ENCODE measurements around the gene SSU72. TPM values are rescaled to one million over a fixed set of nuclear protein-coding genes. Genes with fewer than 3 reads are reported as not detected.
"Not testable (repeated sequence)": the region's sequence is repeated elsewhere in the genome, so short reads cannot be mapped to it uniquely, and the experiment has no call there.

SSU72 gene
- total RNA-seq, 1 donor from 2014 or later = 134 TPM

DNA sequence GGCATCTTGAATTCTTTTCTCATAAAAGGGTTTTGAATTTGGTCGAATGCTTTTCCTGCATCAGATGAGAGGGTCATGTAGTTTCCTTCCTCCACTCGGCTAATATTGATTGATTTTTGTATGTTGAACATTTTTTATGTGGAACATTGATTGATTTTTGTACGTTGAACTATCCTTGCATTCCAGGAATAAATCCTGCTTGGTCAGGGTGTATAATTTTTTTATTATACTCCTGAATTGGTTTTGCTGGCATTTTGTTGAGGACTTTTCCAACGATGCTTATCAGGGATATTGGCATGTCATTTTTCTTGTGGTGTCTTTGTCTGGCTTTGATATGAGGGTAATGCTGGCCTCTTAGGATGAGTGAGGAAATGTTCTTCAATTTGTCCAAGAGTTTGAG is 42.7 kb downstream of the SSU72 start:
- no peak overlapping the region for H3K4me3 Mint-ChIP-seq
- H3K36me3 Mint-ChIP-seq (ENCODE audit: low read depth) = peaks cover 18% of the 10 kb centered on the region
- no peak overlapping the region for H3K27ac Mint-ChIP-seq (ENCODE audit: unreplicated experiment)
- no peaks in the 10 kb centered on the region for H3K4me1 Mint-ChIP-seq
- TF ChIP-seq, protein P1, sequence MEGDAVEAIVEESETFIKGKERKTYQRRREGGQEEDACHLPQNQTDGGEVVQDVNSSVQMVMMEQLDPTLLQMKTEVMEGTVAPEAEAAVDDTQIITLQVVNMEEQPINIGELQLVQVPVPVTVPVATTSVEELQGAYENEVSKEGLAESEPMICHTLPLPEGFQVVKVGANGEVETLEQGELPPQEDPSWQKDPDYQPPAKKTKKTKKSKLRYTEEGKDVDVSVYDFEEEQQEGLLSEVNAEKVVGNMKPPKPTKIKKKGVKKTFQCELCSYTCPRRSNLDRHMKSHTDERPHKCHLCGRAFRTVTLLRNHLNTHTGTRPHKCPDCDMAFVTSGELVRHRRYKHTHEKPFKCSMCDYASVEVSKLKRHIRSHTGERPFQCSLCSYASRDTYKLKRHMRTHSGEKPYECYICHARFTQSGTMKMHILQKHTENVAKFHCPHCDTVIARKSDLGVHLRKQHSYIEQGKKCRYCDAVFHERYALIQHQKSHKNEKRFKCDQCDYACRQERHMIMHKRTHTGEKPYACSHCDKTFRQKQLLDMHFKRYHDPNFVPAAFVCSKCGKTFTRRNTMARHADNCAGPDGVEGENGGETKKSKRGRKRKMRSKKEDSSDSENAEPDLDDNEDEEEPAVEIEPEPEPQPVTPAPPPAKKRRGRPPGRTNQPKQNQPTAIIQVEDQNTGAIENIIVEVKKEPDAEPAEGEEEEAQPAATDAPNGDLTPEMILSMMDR (conservative IDR thresholded peaks at IDR 0.05) = no peak
- H3K9me3 Mint-ChIP-seq = peaks cover 4% of the 10 kb centered on the region
- no peak for DNase-seq (ENCODE audit: low read depth, low spot score)
- no peaks in the 10 kb centered on the region for H3K27me3 Mint-ChIP-seq (ENCODE audit: low read depth)

DNA sequence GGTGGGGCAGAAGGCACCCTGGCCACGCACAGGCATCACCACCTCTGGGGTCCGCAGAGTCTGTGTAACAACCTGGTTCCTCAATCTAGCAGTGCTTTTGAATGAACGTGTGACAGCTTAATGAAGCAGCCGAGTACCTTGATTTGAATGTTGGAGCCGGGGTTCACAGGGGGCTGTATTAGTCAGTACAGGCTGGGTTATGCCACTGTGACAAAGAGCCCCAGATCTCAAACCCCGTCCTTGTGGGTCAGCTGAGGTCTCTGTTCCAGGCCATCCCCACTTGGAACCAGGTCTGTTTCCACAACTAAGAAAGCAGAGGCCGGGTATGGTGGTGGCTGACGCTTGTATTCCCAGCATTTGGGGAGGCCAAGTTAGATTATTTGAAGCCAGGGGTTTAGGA is 44.7 kb downstream of the SSU72 start:
- Mint-ChIP-seq H3K27ac (ENCODE audit: unreplicated experiment) (no peak overlapping the region), H3K27me3 (ENCODE audit: low read depth) (no peaks in the 10 kb centered on the region), H3K9me3 (peaks cover 4% of the 10 kb centered on the region), H3K36me3 (ENCODE audit: low read depth) (peaks cover 18% of the 10 kb centered on the region), H3K4me1 (no peaks in the 10 kb centered on the region), H3K4me3 (no peak overlapping the region)
- DNase-seq (ENCODE audit: low read depth, low spot score) = no peak
- TF ChIP-seq, protein P1 (conservative IDR thresholded peaks at IDR 0.05) = no peak

DNA sequence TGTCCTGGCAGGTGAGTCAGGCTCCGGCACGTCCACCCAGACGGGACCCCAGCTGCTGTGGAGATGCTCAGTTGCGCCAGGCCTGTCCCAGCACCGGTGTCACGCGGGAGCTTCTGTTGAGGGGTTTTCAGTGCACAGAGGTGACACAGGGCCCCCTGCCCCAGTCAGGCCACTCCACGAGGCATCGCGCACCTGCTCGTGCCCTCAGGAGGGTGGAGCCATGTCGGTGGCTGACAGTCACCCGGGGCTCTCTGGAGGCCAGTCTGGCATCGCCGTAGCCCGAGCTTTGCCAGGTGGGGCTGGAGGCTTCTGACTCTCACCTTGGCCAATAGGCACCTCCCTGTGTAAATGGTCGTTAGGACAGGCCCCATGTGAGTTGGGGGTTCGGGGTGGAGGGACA is 45.3 kb downstream of the SSU72 start:
- H3K4me3 Mint-ChIP-seq = no peak overlapping the region
- no peak for DNase-seq (ENCODE audit: low read depth, low spot score)
- no peaks in the 10 kb centered on the region for H3K27me3 Mint-ChIP-seq (ENCODE audit: low read depth)
- TF ChIP-seq, protein P1 (conservative IDR thresholded peaks at IDR 0.05) = no peak
- H3K9me3 Mint-ChIP-seq = peaks cover 4% of the 10 kb centered on the region
- peaks cover 18% of the 10 kb centered on the region for H3K36me3 Mint-ChIP-seq (ENCODE audit: low read depth)
- no peaks in the 10 kb centered on the region for H3K4me1 Mint-ChIP-seq
- H3K27ac Mint-ChIP-seq (ENCODE audit: unreplicated experiment) = no peak overlapping the region

DNA sequence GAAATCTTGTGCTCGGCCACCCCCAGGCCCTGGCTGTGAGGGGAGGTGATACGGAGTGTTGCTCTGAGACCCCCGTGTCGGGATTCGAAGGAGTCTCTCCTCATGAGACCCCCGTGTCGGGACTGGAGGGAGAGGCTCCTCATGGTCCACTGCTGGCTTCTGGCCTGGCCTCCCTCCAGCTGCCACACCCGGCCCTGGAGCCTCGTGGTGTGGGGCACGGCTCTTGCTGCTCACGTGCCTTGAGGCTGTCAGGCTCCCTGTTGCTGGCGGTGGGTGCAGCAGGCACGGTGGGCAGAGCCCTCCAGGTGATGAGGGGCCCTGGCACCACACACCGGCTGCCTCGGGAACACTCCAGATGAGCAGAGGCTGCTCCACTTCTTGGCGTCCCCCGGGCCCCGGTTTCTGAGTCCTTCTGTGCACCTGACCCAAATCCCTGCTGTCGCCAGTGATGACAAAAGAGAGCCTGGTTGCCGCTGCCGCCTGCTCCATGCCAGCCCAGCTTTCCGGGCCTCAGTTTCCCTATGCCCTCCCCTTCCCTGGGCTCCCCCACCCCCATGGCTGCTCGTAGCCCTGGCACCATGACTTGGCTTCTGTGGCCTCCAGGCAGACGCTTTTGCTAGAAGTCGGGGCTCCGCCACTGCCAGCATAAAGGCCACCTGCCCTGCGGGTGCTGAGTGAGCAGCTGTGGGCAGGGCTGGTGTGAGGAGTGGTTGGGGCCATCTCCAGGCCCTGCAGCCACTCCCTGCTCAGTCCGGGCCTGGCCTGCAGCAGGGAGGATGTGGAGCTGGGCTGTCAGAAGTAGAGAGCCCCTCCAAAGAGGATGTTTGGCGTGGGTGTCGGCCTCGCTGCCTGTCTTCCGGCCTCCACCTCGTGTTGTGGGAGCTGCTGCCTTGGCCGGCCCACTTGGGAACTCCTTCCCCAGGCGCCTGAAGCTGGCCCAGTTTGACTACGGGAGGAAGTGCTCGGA is 46.1 kb downstream of the SSU72 start:
- Mint-ChIP-seq H3K27ac (ENCODE audit: unreplicated experiment) (no peak overlapping the region), H3K9me3 (peaks cover 4% of the 10 kb centered on the region), H3K36me3 (ENCODE audit: low read depth) (peaks cover 18% of the 10 kb centered on the region), H3K4me1 (no peaks in the 10 kb centered on the region), H3K4me3 (no peak overlapping the region), H3K27me3 (ENCODE audit: low read depth) (no peaks in the 10 kb centered on the region)
- TF ChIP-seq, protein P1 (conservative IDR thresholded peaks at IDR 0.05) = no peak
- DNase-seq (ENCODE audit: low read depth, low spot score) = no peak

DNA sequence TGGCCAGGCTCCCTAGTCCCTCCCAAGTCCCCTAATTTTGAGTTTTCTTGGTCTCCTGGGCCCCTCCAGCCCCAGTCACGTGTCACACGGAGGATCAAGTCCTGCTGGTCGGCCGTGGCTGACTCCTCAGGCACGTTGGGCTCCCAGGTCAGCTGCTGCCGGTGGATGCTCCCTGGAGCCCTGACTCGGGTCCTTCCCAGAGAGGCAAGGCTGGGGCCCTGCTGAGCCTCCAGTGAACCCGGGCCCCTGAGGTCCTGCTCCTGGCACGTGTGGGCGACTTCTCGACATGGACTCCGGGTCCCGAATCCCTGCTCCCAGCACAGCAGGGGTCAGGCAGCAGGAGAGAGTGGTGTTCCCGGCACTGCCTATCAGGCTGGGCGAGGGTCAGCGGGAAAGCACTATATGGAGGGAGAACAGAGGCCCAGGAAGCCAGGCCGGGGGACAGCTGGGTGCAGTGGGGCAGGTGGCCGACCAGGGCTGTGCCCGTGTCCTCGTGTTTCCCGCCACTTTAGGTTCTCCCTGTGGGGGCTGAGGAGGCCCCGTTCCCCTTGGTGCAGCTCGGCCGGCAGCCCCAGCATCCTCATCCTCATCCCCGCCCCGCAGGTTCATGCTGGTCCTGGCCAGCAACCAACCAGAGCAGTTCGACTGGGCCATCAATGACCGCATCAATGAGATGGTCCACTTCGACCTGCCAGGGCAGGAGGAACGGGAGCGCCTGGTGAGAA is 47.4 kb downstream of the SSU72 start:
- TF ChIP-seq, protein P1 (conservative IDR thresholded peaks at IDR 0.05) = no peak
- DNase-seq (ENCODE audit: low read depth, low spot score) = no peak
- H3K4me3 Mint-ChIP-seq = no peak overlapping the region

DNA sequence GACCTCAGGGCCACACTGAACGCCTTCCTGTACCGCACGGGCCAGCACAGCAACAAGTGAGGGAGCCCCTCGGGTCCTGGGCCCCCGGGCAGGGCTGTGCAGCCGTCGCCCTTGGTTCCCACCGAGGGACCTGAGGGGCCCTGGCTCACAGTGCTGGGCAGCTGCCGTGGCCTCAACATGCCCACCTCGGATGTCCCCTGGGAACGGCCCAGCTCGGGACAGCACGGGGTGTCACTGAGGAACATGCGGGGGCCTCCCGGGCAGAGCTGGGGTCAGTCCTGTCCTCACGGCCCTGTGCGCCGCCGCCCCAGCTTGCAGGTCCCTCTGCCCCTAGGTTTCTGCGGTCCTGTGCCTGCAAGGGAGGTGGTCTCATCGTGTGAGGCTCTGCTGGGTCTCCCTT is 48.2 kb downstream of the SSU72 start:
- DNase-seq (ENCODE audit: low read depth, low spot score); H3K4me3 Mint-ChIP-seq; H3K27me3 Mint-ChIP-seq (ENCODE audit: low read depth); H3K9me3 Mint-ChIP-seq; H3K27ac Mint-ChIP-seq (ENCODE audit: unreplicated experiment); H3K4me1 Mint-ChIP-seq: not testable (repeated sequence)
- peaks cover 12% of the 10 kb centered on the region for H3K36me3 Mint-ChIP-seq (ENCODE audit: low read depth)

More for the DNA sequence above, 47.4 kb downstream of the SSU72 start:
- peaks cover 4% of the 10 kb centered on the region for H3K9me3 Mint-ChIP-seq
- no peaks in the 10 kb centered on the region for H3K4me1 Mint-ChIP-seq
- H3K36me3 Mint-ChIP-seq (ENCODE audit: low read depth) = peaks cover 17% of the 10 kb centered on the region
- H3K27me3 Mint-ChIP-seq (ENCODE audit: low read depth) = no peaks in the 10 kb centered on the region
- no peak overlapping the region for H3K27ac Mint-ChIP-seq (ENCODE audit: unreplicated experiment)

DNA sequence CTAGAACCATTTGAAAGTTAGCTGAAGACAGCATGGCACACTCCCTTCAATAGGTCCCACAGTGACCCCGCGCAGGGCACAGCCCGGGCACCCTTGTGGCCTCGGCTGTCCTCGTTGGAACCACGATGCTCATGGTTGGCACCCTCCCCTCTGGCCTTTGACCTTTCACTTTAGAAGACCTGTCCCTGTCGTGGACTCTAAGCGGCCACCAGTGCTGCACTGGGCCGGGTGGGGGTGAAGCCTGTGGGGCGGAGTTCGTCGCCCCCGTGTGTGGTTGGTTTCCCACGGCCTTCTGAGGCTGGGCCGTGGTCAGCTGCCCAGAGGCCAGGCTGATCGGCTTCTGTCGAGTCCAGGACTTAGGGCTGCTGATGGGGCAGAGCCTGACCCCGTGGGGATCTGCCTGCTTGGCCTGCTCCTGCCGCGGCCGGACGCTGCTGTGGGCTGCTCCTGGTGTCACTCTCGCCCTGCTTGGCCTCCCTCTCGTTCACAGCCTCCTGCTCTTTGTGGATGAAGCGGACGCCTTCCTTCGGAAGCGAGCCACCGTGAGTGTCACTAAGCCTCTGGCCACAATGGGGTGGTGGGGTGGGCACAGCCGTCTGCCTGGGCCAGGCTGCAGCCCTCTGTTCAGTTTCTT is 49.8 kb downstream of the SSU72 start:
- H3K4me1 Mint-ChIP-seq; DNase-seq (ENCODE audit: low read depth, low spot score); H3K9me3 Mint-ChIP-seq; H3K36me3 Mint-ChIP-seq (ENCODE audit: low read depth); H3K27me3 Mint-ChIP-seq (ENCODE audit: low read depth); H3K4me3 Mint-ChIP-seq; H3K27ac Mint-ChIP-seq (ENCODE audit: unreplicated experiment): not testable (repeated sequence)

DNA sequence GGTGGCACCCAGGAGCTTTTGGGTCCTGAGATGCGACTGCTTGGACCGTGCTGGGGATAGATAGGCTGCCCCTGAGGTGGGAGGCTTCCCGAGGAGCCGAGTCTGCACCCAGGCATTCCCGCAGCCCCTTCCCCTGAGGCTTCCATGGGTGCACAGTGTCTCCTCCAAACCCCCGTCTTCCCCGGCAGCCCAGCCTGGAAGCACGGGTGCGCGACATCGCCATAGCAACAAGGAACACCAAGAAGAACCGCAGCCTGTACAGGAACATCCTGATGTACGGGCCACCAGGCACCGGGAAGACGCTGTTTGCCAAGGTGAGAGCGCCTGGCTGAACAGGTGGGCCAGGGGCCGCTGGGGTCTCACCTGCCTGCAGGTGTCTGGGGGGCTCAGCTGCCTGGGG is 51.0 kb downstream of the SSU72 start:
- H3K27ac Mint-ChIP-seq (ENCODE audit: unreplicated experiment); H3K36me3 Mint-ChIP-seq (ENCODE audit: low read depth); H3K27me3 Mint-ChIP-seq (ENCODE audit: low read depth); H3K9me3 Mint-ChIP-seq; DNase-seq (ENCODE audit: low read depth, low spot score); H3K4me3 Mint-ChIP-seq; H3K4me1 Mint-ChIP-seq: not testable (repeated sequence)
